ENCODE measurements around the gene AKAP7.
A peak's percentile ranks its signal among the peaks of the same experiment; 100 is the strongest.

Gene AKAP7

DNA sequence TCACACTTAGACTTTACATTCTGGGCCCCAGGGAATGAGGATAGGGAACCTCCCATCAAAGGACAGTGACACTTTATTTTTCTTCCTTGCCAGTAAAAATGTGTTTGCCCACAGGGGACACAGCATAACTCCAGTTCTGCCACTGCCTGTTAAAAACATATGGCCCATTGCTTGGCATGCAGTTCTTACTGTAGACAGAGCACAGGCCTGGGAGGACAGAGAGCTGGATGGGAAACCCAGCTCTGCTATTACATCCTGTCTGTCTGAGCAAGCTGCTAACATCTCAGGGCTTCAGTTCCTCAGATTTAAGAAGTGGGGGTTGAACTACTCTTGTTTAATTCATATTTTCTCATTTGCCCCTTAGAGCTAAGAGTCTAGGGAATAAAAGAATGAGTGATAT lies 120.2 kb downstream of the AKAP7 start:
- H3K27ac ChIP-seq (ENCODE audit: low read length) = no peak overlapping the region
- H3K36me3 ChIP-seq (ENCODE audit: insufficient read depth, low read length) = no peaks in the 10 kb centered on the region
- H4K20me1 ChIP-seq (ENCODE audit: insufficient read depth, low read length) = no peaks in the 10 kb centered on the region
- peak; percentile 10 for DNase-seq
- H3K4me1 ChIP-seq (ENCODE audit: insufficient read depth, low read length) = peaks cover 13% of the 10 kb centered on the region; the same call in 1 of the 2 replicates
- TF ChIP-seq CTCF (IDR thresholded peaks at IDR 0.05; ENCODE audit: borderline replicate concordance, extremely low read depth, low read length, poor library complexity, severe bottlenecking) = no peak
- TF ChIP-seq EZH2 (IDR thresholded peaks at IDR 0.05; ENCODE audit: borderline replicate concordance, low read depth, low read length, severe bottlenecking) = no peak
- no peaks in the 10 kb centered on the region for H3K79me2 ChIP-seq (ENCODE audit: insufficient read depth, low read length)
- H2AFZ ChIP-seq (ENCODE audit: low read depth, low read length) = no peak overlapping the region
- H3K9ac ChIP-seq (ENCODE audit: low read depth, low read length) = no peak overlapping the region
- H3K4me2 ChIP-seq (ENCODE audit: insufficient read depth, low read length) = no peak overlapping the region
- ATAC-seq (ENCODE audit: insufficient read depth, low read depth) = peak; percentile 74
- H3K4me3 ChIP-seq (ENCODE audit: low read depth in 1 of 2, low read length in 2 of 2) = no peak overlapping the region
- peaks cover 2% of the 10 kb centered on the region for H3K9me3 ChIP-seq (ENCODE audit: insufficient read depth, low read length, severe bottlenecking)
- no peaks in the 10 kb centered on the region for H3K27me3 ChIP-seq (ENCODE audit: insufficient read depth, low read length, poor library complexity)

- H3K9me3 ChIP-seq (ENCODE audit: insufficient read depth, low read length, severe bottlenecking) = peaks cover 2% of the 10 kb centered on the region
- H3K4me3 ChIP-seq (ENCODE audit: low read depth in 1 of 2, low read length in 2 of 2) = no peak overlapping the region
- no peak overlapping the region for H3K9ac ChIP-seq (ENCODE audit: low read depth, low read length)
- H3K27me3 ChIP-seq (ENCODE audit: insufficient read depth, low read length, poor library complexity) = no peaks in the 10 kb centered on the region
- TF ChIP-seq CTCF (IDR thresholded peaks at IDR 0.05; ENCODE audit: borderline replicate concordance, extremely low read depth, low read length, poor library complexity, severe bottlenecking) (no peak), EZH2 (IDR thresholded peaks at IDR 0.05; ENCODE audit: borderline replicate concordance, low read depth, low read length, severe bottlenecking) (no peak)
- H3K36me3 ChIP-seq (ENCODE audit: insufficient read depth, low read length) = no peaks in the 10 kb centered on the region
- no peaks in the 10 kb centered on the region for H4K20me1 ChIP-seq (ENCODE audit: insufficient read depth, low read length)
- no peak overlapping the region for H3K27ac ChIP-seq (ENCODE audit: low read length)
- peaks cover 8% of the 10 kb centered on the region; the same call in 1 of the 2 replicates for H3K4me1 ChIP-seq (ENCODE audit: insufficient read depth, low read length)
- H3K4me2 ChIP-seq (ENCODE audit: insufficient read depth, low read length) = no peak overlapping the region
- peak; percentile 33; the same call in 1 of the 3 replicates for ATAC-seq (ENCODE audit: insufficient read depth, low read depth)
- no peak for DNase-seq
- H2AFZ ChIP-seq (ENCODE audit: low read depth, low read length) = no peak overlapping the region
- no peaks in the 10 kb centered on the region for H3K79me2 ChIP-seq (ENCODE audit: insufficient read depth, low read length)
These were observed 120.6 kb downstream of the AKAP7 start for GRCh38 chr6:131255911-131256310.

GRCh38 chr6:131257104-131257503 lies 121.8 kb downstream of the AKAP7 start:
- Histone ChIP-seq H3K36me3 (ENCODE audit: insufficient read depth, low read length) (no peaks in the 10 kb centered on the region), H3K27ac (ENCODE audit: low read length) (no peak overlapping the region), H3K9ac (ENCODE audit: low read depth, low read length) (no peak overlapping the region), H3K27me3 (ENCODE audit: insufficient read depth, low read length, poor library complexity) (no peaks in the 10 kb centered on the region), H3K4me3 (ENCODE audit: low read depth in 1 of 2, low read length in 2 of 2) (no peak overlapping the region), H3K79me2 (ENCODE audit: insufficient read depth, low read length) (no peaks in the 10 kb centered on the region), H3K9me3 (ENCODE audit: insufficient read depth, low read length, severe bottlenecking) (peaks cover 2% of the 10 kb centered on the region), H3K4me2 (ENCODE audit: insufficient read depth, low read length) (no peak overlapping the region), H3K4me1 (ENCODE audit: insufficient read depth, low read length) (peaks cover 5% of the 10 kb centered on the region; the same call in 1 of the 2 replicates), H2AFZ (ENCODE audit: low read depth, low read length) (no peak overlapping the region), H4K20me1 (ENCODE audit: insufficient read depth, low read length) (no peaks in the 10 kb centered on the region)
- ATAC-seq (ENCODE audit: insufficient read depth, low read depth) = no peak
- no peak for DNase-seq
- no peak for TF ChIP-seq EZH2 (IDR thresholded peaks at IDR 0.05; ENCODE audit: borderline replicate concordance, low read depth, low read length, severe bottlenecking)
- TF ChIP-seq CTCF (IDR thresholded peaks at IDR 0.05; ENCODE audit: borderline replicate concordance, extremely low read depth, low read length, poor library complexity, severe bottlenecking) = no peak
